Thyroid gland (tissue), 4 donors: ENCODE results near the gene MMP11. TPM values are rescaled to one million over a fixed set of nuclear protein-coding genes. Genes with fewer than 3 reads are reported as not detected.

ENCODE experiments used
- DNase-seq, 2 donors: peaks; one replicate each; pipeline ENCODE4 v3.0.0-alpha.2; 2019
- H3K27ac ChIP-seq, 3 donors: fragments of 200-600 bp; sonication (generic); 1 replicate in 2 of 3; 2 replicates in 1 of 3; pipeline ENCODE4 v1.5.1; 2016 to 2019; ENCODE audit warnings: mild to moderate bottlenecking in 1 of 3, moderate library complexity in 1 of 3
- H3K27me3 ChIP-seq: fragments of 200-600 bp; sonication (generic); one replicate; pipeline ENCODE4 v1.5.1; 2019
- H3K36me3 ChIP-seq, 2 donors: fragments of 200-600 bp; sonication (generic); one replicate each; pipeline ENCODE4 v1.5.1; 2016 to 2019
- H3K4me1 ChIP-seq, 2 donors: fragments of 200-600 bp; sonication (generic); one replicate each; pipeline ENCODE4 v1.5.1; 2017 to 2019
- H3K4me3 ChIP-seq, 3 donors: fragments of 200-600 bp; sonication (generic); replicated peaks in 1 of 3; 1 replicate in 2 of 3; 2 replicates in 1 of 3; pipeline ENCODE4 v1.5.1; 2016; ENCODE audit warnings: mild to moderate bottlenecking in 1 of 3
- H3K9me3 ChIP-seq: fragments of 200-600 bp; sonication (generic); one replicate; pipeline ENCODE4 v1.5.1; 2017
- CTCF ChIP-seq, 6 experiments: fragments of 200-600 bp in 3 of 6; fragments of 450-650 bp in 3 of 6; sonication (generic) in 3 of 6; IDR thresholded peaks; one replicate each; pipeline ENCODE4 v1.5.1; 2016 to 2019; ENCODE audit warnings: antibody characterized with exemption in 6 of 6, mild to moderate bottlenecking in 2 of 6, inconsistent platforms in 1 of 6, moderate library complexity in 1 of 6
- POLR2A ChIP-seq, 2 donors: fragments of 450-650 bp; IDR thresholded peaks; one replicate each; pipeline ENCODE4 v1.6.1; 2017; ENCODE audit warnings: antibody characterized with exemption in 2 of 2, mild to moderate bottlenecking in 2 of 2, moderate library complexity in 1 of 2
- WGBS, 2 donors: methylation state at CpG; one replicate each; pipeline ENCODE4 v1.1.5; 2017; 5-methylcytosine and 5-hydroxymethylcytosine counted together
- intact Hi-C: fragments of 100-400 bp; cut with DNase I; formaldehyde crosslinking; loops from one replicate; pipeline ENCODE4 v1.15.1; 2023
- total RNA-seq, 4 donors: library from RNA; depleted of rRNA; stranded (reverse); fragments of >200 nt; gene quantifications; one replicate each; pipeline ENCODE4 v1.2.3, GENCODE V29; 2016

The MMP11 gene
- total RNA-seq, 4 donors from 2014 or later = 0.38 to 2.3 (median 1.7) TPM

- 81 to 92% methylated on average over 3 of the region's 3 CpGs for WGBS, 2 donors
- TF ChIP-seq POLR2A (IDR thresholded peaks at IDR 0.05) = no peak
- TF ChIP-seq CTCF (IDR thresholded peaks at IDR 0.05) = no peak
- no peak for DNase-seq
- intact Hi-C loops = no loop called here
- H3K4me1 ChIP-seq = peaks cover 5 to 8% of the 10 kb centered on the region in 2 donors
- H3K27ac ChIP-seq = no peak overlapping the region
- H3K36me3 ChIP-seq = no peaks in the 10 kb centered on the region
- no peaks in the 10 kb centered on the region for H3K27me3 ChIP-seq
- no peak overlapping the region for H3K4me3 ChIP-seq
- no peaks in the 10 kb centered on the region for H3K9me3 ChIP-seq
Observed at GRCh38 chr22:23775779-23776375, 3.2 kb downstream of the MMP11 start.

- H3K27me3 ChIP-seq = no peaks in the 10 kb centered on the region
- no peak for TF ChIP-seq POLR2A (IDR thresholded peaks at IDR 0.05)
- H3K27ac ChIP-seq = no peak overlapping the region
- peaks cover 3 to 4% of the 10 kb centered on the region in 2 donors for H3K4me1 ChIP-seq
- no peaks in the 10 kb centered on the region for H3K36me3 ChIP-seq
- DNase-seq = no peak
- WGBS, 2 donors = 82% methylated on average over 9 to 10 of the region's 11 CpGs
- intact Hi-C loops = no loop called here
- H3K4me3 ChIP-seq = no peak overlapping the region
- no peaks in the 10 kb centered on the region for H3K9me3 ChIP-seq
Observed at GRCh38 chr22:23777776-23778576, 5.3 kb downstream of the MMP11 start.

GRCh38 chr22:23778577-23778900, 5.9 kb downstream of the MMP11 start:
- TF ChIP-seq POLR2A (IDR thresholded peaks at IDR 0.05) (no peak), CTCF (IDR thresholded peaks at IDR 0.05) (no peak)
- Histone ChIP-seq H3K27me3 (no peaks in the 10 kb centered on the region), H3K4me3 (no peak overlapping the region), H3K27ac (no peak overlapping the region), H3K9me3 (no peaks in the 10 kb centered on the region), H3K36me3 (no peaks in the 10 kb centered on the region), H3K4me1 (no peaks in the 10 kb centered on the region)
- intact Hi-C loops = no loop called here
- DNase-seq = no peak
- WGBS, 2 donors = 86 to 92% methylated on average over 3 of the region's 3 CpGs

- Histone ChIP-seq H3K36me3 (no peaks in the 10 kb centered on the region), H3K4me1 (no peaks in the 10 kb centered on the region), H3K9me3 (no peaks in the 10 kb centered on the region), H3K27ac (no peak overlapping the region), H3K4me3 (no peak overlapping the region), H3K27me3 (no peaks in the 10 kb centered on the region)
- WGBS, 2 donors = 100% methylated on average over 1 of the region's 16 CpGs; no CpG with 5 or more reads in 1 of the 2 donors
- intact Hi-C loops = no loop called here
- TF ChIP-seq POLR2A (IDR thresholded peaks at IDR 0.05) (no peak), CTCF (IDR thresholded peaks at IDR 0.05) (no peak)
- DNase-seq = no peak
Observed at GRCh38 chr22:23779083-23779482, 6.4 kb downstream of the MMP11 start.

GRCh38 chr22:23779731-23780130, 7.1 kb downstream of the MMP11 start:
- TF ChIP-seq CTCF (IDR thresholded peaks at IDR 0.05) (no peak), POLR2A (IDR thresholded peaks at IDR 0.05) (no peak)
- Histone ChIP-seq H3K4me1 (no peaks in the 10 kb centered on the region), H3K9me3 (no peaks in the 10 kb centered on the region), H3K36me3 (no peaks in the 10 kb centered on the region), H3K4me3 (no peak overlapping the region), H3K27ac (no peak overlapping the region), H3K27me3 (no peaks in the 10 kb centered on the region)
- intact Hi-C loops = no loop called here
- DNase-seq = no peak
- WGBS, 2 donors = 63 to 77% methylated on average over 1 to 2 of the region's 5 CpGs
